Immature natural killer cell (primary cell): ENCODE measurements around the gene GNAI3. TPM values are rescaled to one million over a fixed set of nuclear protein-coding genes. Genes with fewer than 3 reads are reported as not detected.

Experiments used
- DNase-seq, 3 donors: peaks; one replicate each; pipeline ENCODE4 v3.0.0; 2022; ENCODE audit warnings: mixed read lengths in 1 of 3
- H3K27ac Mint-ChIP-seq, 6 donors: one replicate each; pipeline ENCODE4 v1.8.0; 2020; ENCODE audit warnings: mixed read lengths in 6 of 6, mild to moderate bottlenecking in 5 of 6, inconsistent platforms in 4 of 6, moderate library complexity in 3 of 6
- H3K27me3 Mint-ChIP-seq, 3 donors: one replicate each; pipeline ENCODE4 v1.8.0; 2020 to 2021; ENCODE audit warnings: low read depth in 3 of 3, mild to moderate bottlenecking in 3 of 3, mixed read lengths in 3 of 3, moderate library complexity in 3 of 3, inconsistent platforms in 1 of 3
- H3K36me3 Mint-ChIP-seq, 3 donors: one replicate each; pipeline ENCODE4 v1.8.0; 2020; ENCODE audit warnings: mixed read lengths in 3 of 3, inconsistent platforms in 2 of 3, mild to moderate bottlenecking in 2 of 3
- H3K4me1 Mint-ChIP-seq, 2 donors: one replicate each; pipeline ENCODE4 v1.8.0; 2020; ENCODE audit warnings: inconsistent platforms in 2 of 2, mild to moderate bottlenecking in 2 of 2, mixed read lengths in 2 of 2, moderate library complexity in 1 of 2
- H3K4me3 Mint-ChIP-seq, 5 donors: one replicate each; pipeline ENCODE4 v1.8.0; 2020; ENCODE audit warnings: mild to moderate bottlenecking in 5 of 5, mixed read lengths in 5 of 5, inconsistent platforms in 3 of 5, moderate library complexity in 3 of 5
- H3K9me3 Mint-ChIP-seq, 6 donors: one replicate each; pipeline ENCODE4 v1.8.0; 2020; ENCODE audit warnings: mild to moderate bottlenecking in 6 of 6, mixed read lengths in 6 of 6, inconsistent platforms in 4 of 6, moderate library complexity in 3 of 6
- polyA plus RNA-seq, 3 donors: library from polyadenylated mRNA; unstranded; fragments of 300-500 nt; fragmentation: Illumina TruSeq; gene quantifications; one replicate each; pipeline ENCODE4 v1.2.3, GENCODE V29; 2021

GNAI3 gene
- polyA plus RNA-seq, 3 donors from 2014 or later = 8.8 to 16.8 (median 10.3) TPM

GRCh38 chr1:109622137-109622892 lies 73.9 kb downstream of the GNAI3 start:
- no peak for DNase-seq
- H3K27me3 Mint-ChIP-seq = peaks cover 15 to 18% (median 17%) of the 10 kb centered on the region in 3 donors
- H3K4me3 Mint-ChIP-seq = peak overlapping the region; percentile 92 to 99 (median 95)
- peak overlapping the region; percentile 86 to 99 (median 96) for H3K27ac Mint-ChIP-seq
- no peaks in the 10 kb centered on the region for H3K9me3 Mint-ChIP-seq
- H3K4me1 Mint-ChIP-seq = peaks cover 48% of the 10 kb centered on the region in 2 donors
- H3K36me3 Mint-ChIP-seq = peaks cover 0 to under 1% (median 0%) of the 10 kb centered on the region in 3 donors

DNA sequence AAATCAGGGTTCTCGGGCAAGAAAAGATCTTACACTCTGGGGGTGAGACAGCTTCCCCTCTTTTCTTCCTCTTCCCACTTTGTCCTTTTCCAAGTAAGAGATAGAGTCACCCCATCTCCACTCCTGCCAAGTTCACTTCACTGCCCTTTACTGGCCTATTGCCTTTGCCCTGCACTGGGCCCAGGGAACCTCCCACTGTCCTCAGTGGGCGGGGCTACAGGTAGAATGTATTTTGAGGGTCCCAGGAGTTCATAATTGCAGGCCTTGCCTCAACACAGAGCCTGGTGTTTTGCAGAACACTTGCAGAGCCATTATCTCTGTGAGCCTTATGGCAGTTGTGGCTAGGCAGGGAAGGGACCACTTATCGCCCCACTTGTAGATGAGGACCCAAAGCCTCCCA lies 74.5 kb downstream of the GNAI3 start:
- peak overlapping the region in 4 of 5 donors; percentile 3 to 69 (median 40) for H3K4me3 Mint-ChIP-seq
- peaks cover 0 to 6% (median 3%) of the 10 kb centered on the region in 3 donors for H3K36me3 Mint-ChIP-seq
- H3K4me1 Mint-ChIP-seq = peaks cover 48% of the 10 kb centered on the region in 2 donors
- H3K9me3 Mint-ChIP-seq = no peaks in the 10 kb centered on the region
- peak overlapping the region; percentile 55 to 99 (median 96) for H3K27ac Mint-ChIP-seq
- peaks cover 15 to 18% (median 17%) of the 10 kb centered on the region in 3 donors for H3K27me3 Mint-ChIP-seq
- no peak for DNase-seq

- peak overlapping the region in 1 of 5 donors; percentile 51 for H3K4me3 Mint-ChIP-seq
- H3K36me3 Mint-ChIP-seq = peaks cover 0 to 12% (median 3%) of the 10 kb centered on the region in 3 donors
- peaks cover 44% of the 10 kb centered on the region in 2 donors for H3K4me1 Mint-ChIP-seq
- peak overlapping the region in 5 of 6 donors; percentile 54 to 97 (median 85) for H3K27ac Mint-ChIP-seq
- DNase-seq = no peak
- H3K9me3 Mint-ChIP-seq = no peaks in the 10 kb centered on the region
- peaks cover 15 to 18% (median 17%) of the 10 kb centered on the region in 3 donors for H3K27me3 Mint-ChIP-seq
Observed at GRCh38 chr1:109623601-109624161, 75.3 kb downstream of the GNAI3 start.

GRCh38 chr1:109624201-109625010 lies 76.0 kb downstream of the GNAI3 start:
- Mint-ChIP-seq H3K4me1 (peaks cover 37% of the 10 kb centered on the region in 2 donors), H3K27me3 (peaks cover 15 to 16% (median 15%) of the 10 kb centered on the region in 3 donors), H3K9me3 (no peaks in the 10 kb centered on the region), H3K36me3 (peaks cover 0 to 15% (median 5%) of the 10 kb centered on the region in 3 donors), H3K27ac (peak overlapping the region in 4 of 6 donors; percentile 26 to 49 (median 42)), H3K4me3 (no peak overlapping the region)
- DNase-seq = no peak

- H3K27me3 Mint-ChIP-seq = peaks cover 7 to 8% (median 8%) of the 10 kb centered on the region in 3 donors
- peaks cover 0 to 22% (median 11%) of the 10 kb centered on the region in 3 donors for H3K36me3 Mint-ChIP-seq
- H3K4me1 Mint-ChIP-seq = peaks cover 29 to 30% of the 10 kb centered on the region in 2 donors
- H3K9me3 Mint-ChIP-seq = no peaks in the 10 kb centered on the region
- no peak for DNase-seq
- H3K4me3 Mint-ChIP-seq = no peak overlapping the region
- H3K27ac Mint-ChIP-seq = peak overlapping the region in 1 of 6 donors; percentile 40
Observed at GRCh38 chr1:109625176-109625575, 76.8 kb downstream of the GNAI3 start.

GRCh38 chr1:109625601-109626560 lies 77.5 kb downstream of the GNAI3 start:
- no peak for DNase-seq
- H3K4me1 Mint-ChIP-seq = peaks cover 22 to 25% of the 10 kb centered on the region in 2 donors
- H3K27ac Mint-ChIP-seq = peak overlapping the region in 1 of 6 donors; percentile 76

GRCh38 chr1:109626682-109627408 lies 78.4 kb downstream of the GNAI3 start:
- H3K36me3 Mint-ChIP-seq = peaks cover 1 to 29% (median 11%) of the 10 kb centered on the region in 3 donors
- H3K4me1 Mint-ChIP-seq = peaks cover 13 to 17% of the 10 kb centered on the region in 2 donors
- no peak overlapping the region for H3K4me3 Mint-ChIP-seq
- H3K27ac Mint-ChIP-seq = peak overlapping the region in 1 of 6 donors; percentile 76
- no peaks in the 10 kb centered on the region for H3K27me3 Mint-ChIP-seq
- DNase-seq = no peak
- no peaks in the 10 kb centered on the region for H3K9me3 Mint-ChIP-seq

More at GRCh38 chr1:109625601-109626560, 77.5 kb downstream of the GNAI3 start:
- Mint-ChIP-seq H3K27me3 (peaks cover 2 to 3% (median 2%) of the 10 kb centered on the region in 3 donors), H3K4me3 (no peak overlapping the region), H3K9me3 (no peaks in the 10 kb centered on the region), H3K36me3 (peaks cover 0 to 23% (median 11%) of the 10 kb centered on the region in 3 donors)

DNA sequence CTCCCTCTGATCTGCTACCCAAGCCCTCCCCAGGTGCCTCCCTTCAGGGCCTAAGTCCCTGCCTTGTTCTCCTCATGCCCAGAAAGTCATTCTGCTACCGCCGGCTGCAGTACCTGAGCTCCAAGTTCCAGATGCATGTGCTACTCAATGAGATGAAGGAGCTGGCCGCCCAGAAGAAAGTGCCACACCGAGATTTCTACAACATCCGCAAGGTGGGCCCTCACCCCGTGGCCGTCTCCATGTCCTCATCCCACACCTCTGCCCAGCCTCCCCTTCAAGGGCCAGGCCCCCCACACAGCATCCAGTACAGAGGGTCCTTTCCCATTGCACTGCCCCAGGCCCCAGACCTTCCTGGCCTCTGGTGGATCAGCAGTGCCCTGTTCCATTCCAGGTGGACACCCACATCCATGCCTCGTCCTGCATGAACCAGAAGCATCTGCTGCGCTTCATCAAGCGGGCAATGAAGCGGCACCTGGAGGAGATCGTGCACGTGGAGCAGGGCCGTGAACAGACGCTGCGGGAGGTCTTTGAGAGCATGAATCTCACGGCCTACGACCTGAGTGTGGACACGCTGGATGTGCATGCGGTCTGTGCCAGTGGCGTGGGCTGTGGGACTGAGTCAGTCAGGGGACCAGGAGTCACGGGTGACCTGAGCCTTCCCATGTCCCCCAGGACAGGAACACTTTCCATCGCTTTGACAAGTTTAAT lies 79.4 kb downstream of the GNAI3 start:
- peaks cover 4 to 32% (median 11%) of the 10 kb centered on the region in 3 donors for H3K36me3 Mint-ChIP-seq
- H3K4me1 Mint-ChIP-seq = peaks cover 3 to 8% of the 10 kb centered on the region in 2 donors
- H3K27me3 Mint-ChIP-seq = no peaks in the 10 kb centered on the region
- DNase-seq = no peak
- H3K4me3 Mint-ChIP-seq = no peak overlapping the region
- no peaks in the 10 kb centered on the region for H3K9me3 Mint-ChIP-seq
- peak overlapping the region in 3 of 6 donors; percentile 7 to 67 (median 49) for H3K27ac Mint-ChIP-seq

DNA sequence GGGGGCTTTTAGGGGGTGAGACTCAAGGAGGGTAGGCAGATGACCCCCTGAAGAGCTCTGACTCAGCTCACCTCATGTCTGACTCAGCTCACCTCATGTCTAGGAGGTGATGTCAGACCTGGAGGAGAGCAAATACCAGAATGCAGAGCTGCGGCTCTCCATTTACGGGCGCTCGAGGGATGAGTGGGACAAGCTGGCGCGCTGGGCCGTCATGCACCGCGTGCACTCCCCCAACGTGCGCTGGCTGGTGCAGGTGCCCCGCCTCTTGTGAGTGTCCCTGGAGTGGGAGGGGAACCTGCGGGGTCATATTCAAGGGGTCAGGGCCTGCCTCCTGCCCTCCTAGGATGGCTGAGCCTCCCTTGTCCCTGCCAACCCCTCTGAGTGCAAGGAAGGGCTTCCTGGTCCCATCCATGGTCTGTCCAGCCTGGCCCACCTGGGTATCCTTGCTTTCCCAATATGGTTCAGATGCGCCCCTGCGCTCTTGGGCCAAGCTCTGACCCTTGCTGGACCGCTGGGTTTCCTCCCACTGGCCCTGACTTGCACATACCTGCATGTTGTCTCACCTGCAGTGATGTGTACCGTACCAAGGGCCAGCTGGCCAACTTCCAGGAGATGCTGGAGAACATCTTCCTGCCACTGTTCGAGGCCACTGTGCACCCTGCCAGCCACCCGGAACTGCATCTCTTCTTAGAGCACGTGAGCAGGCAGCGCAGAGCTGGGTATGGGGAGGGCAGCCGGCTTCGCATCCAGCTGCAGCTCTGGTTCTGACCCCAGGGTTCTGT lies 80.3 kb downstream of the GNAI3 start:
- peaks cover 4 to 32% (median 11%) of the 10 kb centered on the region in 3 donors for H3K36me3 Mint-ChIP-seq
- DNase-seq = no peak
- no peaks in the 10 kb centered on the region for H3K27me3 Mint-ChIP-seq
- H3K4me1 Mint-ChIP-seq = peaks cover 0 to 2% of the 10 kb centered on the region in 2 donors
- no peaks in the 10 kb centered on the region for H3K9me3 Mint-ChIP-seq
- H3K27ac Mint-ChIP-seq = peak overlapping the region in 1 of 6 donors; percentile 16
- H3K4me3 Mint-ChIP-seq = no peak overlapping the region

GRCh38 chr1:109629372-109630030 lies 81.1 kb downstream of the GNAI3 start:
- Mint-ChIP-seq H3K36me3 (peaks cover 4 to 32% (median 11%) of the 10 kb centered on the region in 3 donors), H3K4me3 (no peak overlapping the region), H3K9me3 (no peaks in the 10 kb centered on the region), H3K4me1 (peaks cover 0 to 2% of the 10 kb centered on the region in 2 donors), H3K27ac (peak overlapping the region in 4 of 6 donors; percentile 11 to 73 (median 43)), H3K27me3 (peaks cover 0 to 3% (median 0%) of the 10 kb centered on the region in 3 donors)
- no peak for DNase-seq
